Activated CD8-positive, alpha-beta memory T cell treated with anti-CD3 and anti-CD28 coated beads for 48 hours (primary cell): ENCODE data around the gene SOX9.
"Not testable (repeated sequence)": the region's sequence is repeated elsewhere in the genome, so short reads cannot be mapped to it uniquely, and the experiment has no call there.

Experiments used
- DNase-seq, 3 experiments: peaks; one replicate each; pipeline ENCODE4 v3.0.0-alpha.2; 2020; ENCODE audit warnings: low read depth in 2 of 3, low spot score in 2 of 3

The SOX9 gene

GRCh38 chr17:72110942-72111318 is 9.9 kb upstream of the SOX9 start:
- no peak for DNase-seq

GRCh38 chr17:72111336-72111923 is 9.4 kb upstream of the SOX9 start:
- DNase-seq, result no peak

GRCh38 chr17:72111926-72112325 is 8.9 kb upstream of the SOX9 start:
- not testable (repeated sequence) for DNase-seq

- no peak for DNase-seq
Observed at GRCh38 chr17:72113751-72114150, 7.1 kb upstream of the SOX9 start.

DNA sequence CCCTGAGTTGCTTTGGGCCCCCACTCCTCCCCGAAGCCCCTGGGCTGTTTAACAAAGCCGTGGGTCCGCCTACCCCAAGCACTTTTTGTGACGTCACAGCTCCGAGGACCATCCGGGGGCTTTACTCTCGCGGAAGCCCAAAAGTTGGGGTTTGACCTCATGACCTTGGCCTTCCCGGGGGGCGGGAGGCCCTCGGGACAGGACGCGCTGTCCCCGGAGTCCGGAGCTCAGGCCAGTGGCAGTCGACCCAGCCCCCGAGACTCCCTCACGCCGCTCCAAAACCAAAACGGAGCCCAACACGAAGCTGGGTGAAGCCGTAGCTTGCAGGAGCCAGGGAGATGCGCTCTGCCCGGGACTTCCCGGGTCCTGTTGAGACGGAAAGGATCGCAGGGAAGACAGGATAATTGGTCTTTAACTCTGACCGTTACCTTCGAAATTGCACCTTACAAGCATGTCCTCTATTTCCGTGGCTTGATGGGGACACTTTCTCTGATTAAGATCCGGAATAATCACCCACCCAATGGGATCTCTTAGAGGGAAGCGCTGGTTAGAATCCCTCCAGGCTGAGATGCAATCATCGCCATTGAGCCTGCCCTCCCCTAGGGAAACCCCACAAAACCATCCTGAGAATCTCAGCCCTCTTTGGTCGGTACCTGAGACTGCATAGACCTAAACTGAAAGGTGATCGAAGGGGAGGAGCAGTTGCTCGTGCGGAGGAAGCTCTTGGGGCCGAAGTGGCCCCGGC is 4.9 kb upstream of the SOX9 start:
- no peak for DNase-seq

- DNase-seq, result no peak
Observed at GRCh38 chr17:72116661-72117521, 3.9 kb upstream of the SOX9 start.

DNA sequence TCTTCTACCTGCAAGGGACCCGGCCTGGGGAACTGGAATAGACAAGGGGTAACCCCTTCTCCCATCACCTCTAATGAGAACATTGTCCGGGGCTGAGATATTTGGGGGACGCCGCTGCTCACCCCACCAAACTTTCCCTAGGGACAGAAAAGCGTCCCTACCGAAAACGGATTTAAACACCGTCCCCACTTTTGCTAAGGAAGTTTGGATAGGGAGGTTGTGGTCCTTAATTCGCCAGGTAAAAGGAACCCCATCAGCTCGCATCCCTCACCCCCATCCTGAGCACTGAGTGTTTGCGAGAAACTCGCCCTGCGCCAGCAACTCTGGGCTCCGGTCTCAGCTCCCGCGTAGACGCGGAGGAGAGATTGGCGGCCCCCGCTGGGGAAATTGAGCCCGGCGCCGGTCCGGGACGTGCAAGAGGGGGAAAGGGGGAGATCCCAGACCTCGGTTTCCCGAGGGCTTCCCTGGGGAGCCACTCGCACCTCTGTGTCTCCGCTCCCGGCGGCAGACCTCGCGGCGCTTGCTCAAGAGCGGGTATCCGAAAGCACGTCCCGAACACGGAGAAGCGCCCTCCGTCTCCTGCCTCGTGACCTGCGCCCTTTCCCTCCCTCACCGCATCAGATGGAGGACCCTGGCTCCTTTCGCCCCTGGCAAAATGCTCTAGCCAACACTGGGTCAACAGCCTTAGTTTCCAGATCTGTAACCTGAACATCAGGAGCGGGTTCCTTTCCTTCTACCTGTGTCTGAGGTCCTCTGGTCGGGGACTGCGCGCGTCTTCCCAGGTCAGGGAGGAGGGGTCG is 3.1 kb upstream of the SOX9 start:
- no peak for DNase-seq

- DNase-seq, result no peak
Observed at GRCh38 chr17:72118335-72119076, 2.3 kb upstream of the SOX9 start.

DNA sequence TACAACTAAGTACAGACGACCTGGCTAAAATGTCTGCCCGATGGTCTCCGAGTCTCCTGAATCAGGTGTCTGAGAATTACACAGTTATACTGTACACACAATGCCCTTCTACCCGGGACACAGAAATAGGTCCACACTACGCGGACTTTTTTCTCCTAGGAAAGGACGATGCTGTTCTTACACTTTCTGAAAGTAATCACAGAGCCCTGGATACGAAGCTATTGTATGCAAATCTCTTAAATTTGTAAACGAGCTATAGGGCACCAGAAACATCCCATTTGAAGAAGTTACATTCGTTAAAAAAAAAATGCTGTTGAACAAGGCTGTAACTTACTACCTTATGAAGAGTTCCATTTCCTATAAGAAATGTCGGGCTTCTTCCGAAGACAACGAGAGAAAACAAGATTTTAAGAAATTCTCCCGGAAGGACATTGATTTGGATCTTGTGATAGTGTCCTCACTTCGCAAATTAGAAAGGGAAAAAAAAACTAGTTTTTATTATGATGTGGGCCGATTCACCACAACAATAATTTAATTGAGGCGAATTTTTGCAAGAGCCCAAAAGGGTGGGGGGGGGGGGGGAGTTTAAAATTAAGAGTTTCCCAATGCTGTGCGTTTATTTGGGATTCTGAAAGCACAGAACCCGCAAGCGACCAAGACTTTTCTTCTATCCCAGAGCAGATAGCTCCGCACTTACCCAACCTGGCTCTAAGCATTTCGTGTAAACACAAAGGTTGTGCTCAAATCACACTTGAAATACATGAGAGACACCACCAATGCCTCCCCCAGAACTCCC is 1.5 kb upstream of the SOX9 start:
- DNase-seq, result no peak

- no peak for DNase-seq
Observed at GRCh38 chr17:72119873-72120641, 763 bp upstream of the SOX9 start.

DNA sequence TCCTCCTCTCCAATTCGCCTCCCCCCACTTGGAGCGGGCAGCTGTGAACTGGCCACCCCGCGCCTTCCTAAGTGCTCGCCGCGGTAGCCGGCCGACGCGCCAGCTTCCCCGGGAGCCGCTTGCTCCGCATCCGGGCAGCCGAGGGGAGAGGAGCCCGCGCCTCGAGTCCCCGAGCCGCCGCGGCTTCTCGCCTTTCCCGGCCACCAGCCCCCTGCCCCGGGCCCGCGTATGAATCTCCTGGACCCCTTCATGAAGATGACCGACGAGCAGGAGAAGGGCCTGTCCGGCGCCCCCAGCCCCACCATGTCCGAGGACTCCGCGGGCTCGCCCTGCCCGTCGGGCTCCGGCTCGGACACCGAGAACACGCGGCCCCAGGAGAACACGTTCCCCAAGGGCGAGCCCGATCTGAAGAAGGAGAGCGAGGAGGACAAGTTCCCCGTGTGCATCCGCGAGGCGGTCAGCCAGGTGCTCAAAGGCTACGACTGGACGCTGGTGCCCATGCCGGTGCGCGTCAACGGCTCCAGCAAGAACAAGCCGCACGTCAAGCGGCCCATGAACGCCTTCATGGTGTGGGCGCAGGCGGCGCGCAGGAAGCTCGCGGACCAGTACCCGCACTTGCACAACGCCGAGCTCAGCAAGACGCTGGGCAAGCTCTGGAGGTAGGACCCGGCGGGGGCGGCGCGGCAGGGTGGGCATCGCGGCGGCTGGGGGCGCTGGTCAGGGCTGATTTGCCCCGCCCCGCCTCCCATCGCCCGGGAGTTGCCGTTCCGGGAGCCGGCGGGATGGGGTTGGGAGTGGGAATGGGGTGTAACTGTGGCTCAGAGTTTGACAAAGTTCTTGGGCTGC is 567 bp downstream of the SOX9 start:
- no peak for DNase-seq

DNA sequence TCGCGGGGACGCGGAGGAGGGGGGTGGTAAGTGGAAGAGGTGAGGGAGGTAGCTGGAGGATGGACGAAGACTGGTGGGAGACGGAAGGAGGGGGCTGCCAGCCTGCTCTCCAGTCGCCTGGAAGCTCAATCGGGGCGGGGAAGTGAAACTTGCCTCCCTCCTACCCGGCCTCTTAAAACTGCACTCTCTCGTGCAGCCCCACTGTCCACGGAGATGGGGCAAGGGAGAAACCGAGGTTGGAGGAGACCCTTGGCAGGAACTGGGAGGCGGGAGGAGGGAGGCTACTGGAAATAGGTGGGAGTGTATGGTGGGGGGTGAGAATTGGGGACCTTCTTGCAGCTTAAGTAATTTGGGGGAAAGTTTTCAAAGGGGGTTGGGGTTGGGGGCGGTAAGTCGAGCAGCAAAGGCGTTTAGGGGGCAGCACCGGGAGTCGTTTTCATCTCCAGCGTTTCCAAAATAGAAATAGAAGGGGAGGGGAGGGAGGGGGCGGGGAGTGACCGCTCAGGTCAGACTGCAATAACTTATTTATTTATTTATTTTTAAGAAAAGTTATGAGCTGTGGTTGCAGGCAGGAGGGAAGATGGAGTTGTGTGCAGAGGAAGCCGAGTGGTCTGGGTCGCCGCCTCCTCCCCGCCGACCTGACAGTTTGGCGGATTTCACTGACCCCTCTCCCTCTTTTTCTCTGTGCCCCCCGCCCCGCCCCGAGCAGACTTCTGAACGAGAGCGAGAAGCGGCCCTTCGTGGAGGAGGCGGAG is 1.4 kb downstream of the SOX9 start:
- no peak for DNase-seq

DNA sequence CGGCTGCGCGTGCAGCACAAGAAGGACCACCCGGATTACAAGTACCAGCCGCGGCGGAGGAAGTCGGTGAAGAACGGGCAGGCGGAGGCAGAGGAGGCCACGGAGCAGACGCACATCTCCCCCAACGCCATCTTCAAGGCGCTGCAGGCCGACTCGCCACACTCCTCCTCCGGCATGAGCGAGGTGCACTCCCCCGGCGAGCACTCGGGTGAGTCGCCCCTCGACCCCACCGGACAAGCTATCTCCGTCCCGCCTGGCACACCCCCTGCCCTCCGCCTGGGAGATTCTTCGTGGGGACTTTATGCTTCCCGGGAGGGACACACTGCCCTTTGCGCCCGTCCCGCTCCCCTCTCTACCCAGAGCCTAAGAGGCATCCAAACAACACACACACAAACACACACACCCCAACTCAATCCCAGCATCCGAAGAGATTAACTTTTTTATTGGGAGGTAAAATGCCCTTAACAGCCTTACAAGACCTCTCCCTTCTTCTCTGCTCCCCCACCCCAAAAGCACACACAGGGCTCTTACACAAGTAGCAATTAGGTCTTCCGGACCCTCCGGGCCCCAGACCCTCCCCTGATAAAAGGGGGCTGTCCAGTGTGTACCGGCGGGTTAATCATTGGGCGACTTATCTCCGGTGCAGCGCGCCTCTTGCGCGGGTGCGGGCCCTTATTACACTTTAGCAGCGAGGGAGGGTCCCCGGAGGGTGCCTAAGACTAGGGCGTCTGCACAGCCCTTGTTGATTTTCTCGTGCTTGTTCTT is 2.1 kb downstream of the SOX9 start:
- no peak for DNase-seq

DNA sequence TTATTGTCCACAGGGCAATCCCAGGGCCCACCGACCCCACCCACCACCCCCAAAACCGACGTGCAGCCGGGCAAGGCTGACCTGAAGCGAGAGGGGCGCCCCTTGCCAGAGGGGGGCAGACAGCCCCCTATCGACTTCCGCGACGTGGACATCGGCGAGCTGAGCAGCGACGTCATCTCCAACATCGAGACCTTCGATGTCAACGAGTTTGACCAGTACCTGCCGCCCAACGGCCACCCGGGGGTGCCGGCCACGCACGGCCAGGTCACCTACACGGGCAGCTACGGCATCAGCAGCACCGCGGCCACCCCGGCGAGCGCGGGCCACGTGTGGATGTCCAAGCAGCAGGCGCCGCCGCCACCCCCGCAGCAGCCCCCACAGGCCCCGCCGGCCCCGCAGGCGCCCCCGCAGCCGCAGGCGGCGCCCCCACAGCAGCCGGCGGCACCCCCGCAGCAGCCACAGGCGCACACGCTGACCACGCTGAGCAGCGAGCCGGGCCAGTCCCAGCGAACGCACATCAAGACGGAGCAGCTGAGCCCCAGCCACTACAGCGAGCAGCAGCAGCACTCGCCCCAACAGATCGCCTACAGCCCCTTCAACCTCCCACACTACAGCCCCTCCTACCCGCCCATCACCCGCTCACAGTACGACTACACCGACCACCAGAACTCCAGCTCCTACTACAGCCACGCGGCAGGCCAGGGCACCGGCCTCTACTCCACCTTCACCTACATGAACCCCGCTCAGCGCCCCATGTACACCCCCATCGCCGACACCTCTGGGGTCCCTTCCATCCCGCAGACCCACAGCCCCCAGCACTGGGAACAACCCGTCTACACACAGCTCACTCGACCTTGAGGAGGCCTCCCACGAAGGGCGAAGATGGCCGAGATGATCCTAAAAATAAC is 3.0 kb downstream of the SOX9 start:
- no peak for DNase-seq

GRCh38 chr17:72124438-72124775 is 3.6 kb downstream of the SOX9 start:
- no peak for DNase-seq

GRCh38 chr17:72125226-72125651 is 4.4 kb downstream of the SOX9 start:
- no peak for DNase-seq
